HG03457 (cell line): Measurements from ENCODE around the gene UNC119B.
"Not testable (repeated sequence)": the region's sequence is repeated elsewhere in the genome, so short reads cannot be mapped to it uniquely, and the experiment has no call there.

Source experiments
- ATAC-seq: cut with Tn5 transposase; IDR thresholded peaks from one replicate; pipeline ENCODE4 v1.9.1; 2021; ENCODE audit warnings: moderate number of reproducible peaks; ENCODE audit not compliant: unreplicated experiment

Gene UNC119B

DNA sequence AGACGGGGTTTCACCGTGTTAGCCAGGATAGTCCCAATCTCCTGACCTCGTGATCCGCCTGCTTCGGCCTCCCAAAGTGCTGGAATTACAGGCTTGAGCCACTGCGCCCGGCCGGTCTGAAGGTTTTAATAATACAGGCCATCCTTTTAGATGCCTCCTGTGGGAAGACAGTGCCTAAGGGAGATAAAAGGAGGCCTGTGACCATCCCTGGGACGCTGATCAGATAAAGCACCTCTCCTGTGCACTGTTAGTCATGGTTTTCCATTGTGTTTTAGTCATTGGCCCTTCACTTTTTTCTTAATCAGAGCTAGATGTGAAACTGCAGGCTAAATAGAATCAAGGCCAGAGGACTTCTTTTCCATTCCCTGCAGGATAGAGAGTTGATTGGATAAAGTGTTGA is 7.8 kb downstream of the UNC119B start:
- ATAC-seq = no peak

DNA sequence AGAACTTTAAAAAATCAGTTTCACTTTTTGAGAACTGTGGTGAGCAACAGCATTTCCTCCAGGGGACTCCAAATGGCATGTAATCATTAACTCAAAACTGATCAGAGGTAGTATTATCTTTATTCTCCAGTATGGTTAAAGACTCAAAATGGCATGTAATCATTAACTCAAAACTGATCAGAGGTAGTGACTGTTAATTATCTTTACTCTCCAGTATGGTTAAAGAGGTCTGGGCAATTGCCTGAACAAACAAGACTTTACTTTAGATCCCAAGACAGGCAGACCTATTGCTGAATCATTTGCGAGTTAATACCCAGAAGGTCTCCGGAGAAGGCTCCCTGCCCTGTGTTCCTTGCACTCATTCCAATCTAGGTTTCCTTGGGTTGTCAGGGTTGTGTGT is 8.8 kb downstream of the UNC119B start:
- ATAC-seq = no peak

DNA sequence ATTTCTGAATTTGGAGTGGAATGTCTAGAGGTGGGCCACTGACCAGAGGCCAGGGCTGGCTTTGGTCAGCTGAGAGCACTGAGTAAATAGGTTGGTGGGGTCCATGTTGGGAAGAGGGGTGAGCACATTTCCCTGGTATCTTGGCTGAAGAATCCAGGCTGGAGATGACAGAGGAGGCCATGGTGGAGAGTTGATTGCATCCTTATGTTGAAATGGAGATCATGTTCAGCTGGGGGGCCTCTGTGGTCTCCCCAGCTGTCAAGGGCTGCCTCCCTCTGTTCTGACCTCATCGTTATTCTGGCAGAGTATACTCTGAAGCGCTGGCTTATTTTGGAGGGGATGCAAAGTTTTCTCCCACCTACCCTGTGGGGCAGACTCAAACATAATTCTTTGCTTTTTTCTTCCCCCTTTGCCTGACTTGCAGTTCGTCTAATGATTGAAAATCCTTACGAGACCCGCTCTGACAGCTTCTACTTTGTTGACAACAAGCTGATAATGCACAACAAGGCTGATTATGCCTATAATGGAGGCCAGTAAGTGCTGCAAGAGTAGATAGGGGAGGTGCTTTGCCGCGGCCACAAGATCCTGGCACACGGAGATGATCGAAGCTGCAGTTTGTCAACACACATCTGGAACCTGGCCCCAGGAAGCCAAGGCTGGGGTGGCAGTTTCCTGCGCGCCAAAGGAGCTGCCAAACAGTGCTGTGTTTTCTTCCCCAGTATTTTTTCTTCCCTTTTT is 9.4 kb downstream of the UNC119B start:
- ATAC-seq = no peak

DNA sequence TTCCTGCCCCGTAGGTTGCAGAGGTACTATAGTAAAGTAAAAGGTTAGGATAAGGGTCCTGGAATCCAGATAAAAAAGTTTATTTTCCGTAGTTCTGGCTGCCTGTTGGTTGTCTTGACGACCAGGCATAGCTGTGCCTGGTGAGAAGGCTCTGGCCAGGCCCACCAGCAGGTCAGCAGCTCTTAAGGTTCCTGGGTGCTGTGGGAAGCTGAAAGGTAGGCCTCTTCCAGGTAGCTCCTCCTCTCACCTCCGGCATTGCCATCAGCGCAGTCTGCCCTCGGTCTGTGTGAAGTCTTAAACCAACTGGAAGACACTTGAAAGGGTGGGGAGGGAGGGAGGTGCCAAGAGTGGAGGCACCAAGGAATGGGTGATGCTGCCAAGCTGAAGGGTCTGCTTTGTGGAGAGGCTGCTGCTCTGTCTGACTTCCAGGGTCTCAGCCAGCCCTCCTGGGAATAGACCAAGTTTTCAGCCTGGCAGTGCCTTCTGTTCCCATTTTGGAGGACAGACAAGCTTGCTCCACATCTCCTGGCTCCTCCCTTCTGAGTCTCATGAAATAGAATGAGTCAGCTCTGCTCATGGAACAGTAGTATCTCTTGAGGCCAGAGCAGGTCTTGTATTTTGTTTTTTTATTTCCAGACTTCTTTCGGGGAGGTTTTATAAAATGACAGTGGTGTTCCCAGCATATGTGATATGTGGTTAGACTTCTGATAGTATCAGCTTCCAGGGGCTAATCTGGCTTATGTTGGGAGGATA is 10.2 kb downstream of the UNC119B start:
- ATAC-seq = no peak

DNA sequence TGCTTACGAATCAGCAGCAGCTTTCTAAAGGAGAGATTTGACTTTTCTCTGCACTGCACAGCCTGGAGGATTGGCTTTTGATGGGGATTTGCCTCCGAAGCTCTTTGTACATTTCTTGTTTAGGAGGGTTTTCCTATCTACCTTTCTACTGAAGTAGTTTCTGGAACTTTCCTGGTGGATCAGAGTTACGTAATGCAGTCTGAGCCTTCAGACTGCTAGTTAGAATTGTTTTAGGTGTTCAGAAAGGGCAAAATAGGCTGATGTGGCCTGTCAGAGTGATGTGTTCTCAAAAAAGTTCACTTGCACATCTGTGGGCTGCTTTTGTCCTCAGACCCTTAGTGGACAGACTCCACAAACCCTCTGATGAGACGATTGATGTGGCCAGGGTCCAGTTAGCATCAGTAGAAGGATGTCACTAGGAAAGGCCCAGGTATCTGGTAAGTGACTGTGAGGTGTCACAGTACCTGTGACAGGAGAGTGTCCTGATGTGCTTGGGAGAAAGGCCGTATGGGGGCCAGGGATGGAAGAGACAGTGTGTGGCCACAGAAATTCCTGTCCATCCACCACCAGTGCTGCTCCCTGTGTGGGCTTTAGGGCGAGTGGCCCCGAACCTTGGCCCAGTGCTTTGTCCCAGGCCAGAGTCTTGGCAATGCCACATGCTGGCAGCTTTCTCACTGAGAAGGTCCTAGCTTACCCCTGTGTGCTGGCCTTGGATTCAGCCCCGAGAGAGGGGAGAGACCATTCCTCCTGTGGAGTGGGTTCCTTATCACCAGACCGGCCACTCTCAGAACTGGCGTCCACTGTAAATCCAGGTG is 10.9 kb downstream of the UNC119B start:
- ATAC-seq = no peak

DNA sequence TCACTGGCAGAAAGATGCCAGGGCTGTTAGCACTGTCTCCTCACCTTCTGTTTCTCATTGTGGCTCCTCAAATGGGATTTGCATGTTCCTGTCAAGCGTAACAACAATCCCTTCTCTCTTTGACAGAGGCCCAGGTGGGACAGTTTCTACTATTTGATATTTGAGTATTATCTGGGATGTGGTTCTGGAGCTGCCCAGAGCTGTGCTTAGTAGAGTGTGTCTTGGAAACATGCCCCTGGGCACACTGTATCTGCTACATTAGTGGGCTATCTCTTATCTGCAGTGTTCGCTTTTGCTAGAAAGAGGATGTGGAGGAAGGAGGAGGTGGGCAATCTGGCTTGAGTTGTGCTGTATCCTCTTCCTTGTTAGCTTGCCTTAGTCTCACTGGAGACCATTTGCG is 11.6 kb downstream of the UNC119B start:
- no peak for ATAC-seq

DNA sequence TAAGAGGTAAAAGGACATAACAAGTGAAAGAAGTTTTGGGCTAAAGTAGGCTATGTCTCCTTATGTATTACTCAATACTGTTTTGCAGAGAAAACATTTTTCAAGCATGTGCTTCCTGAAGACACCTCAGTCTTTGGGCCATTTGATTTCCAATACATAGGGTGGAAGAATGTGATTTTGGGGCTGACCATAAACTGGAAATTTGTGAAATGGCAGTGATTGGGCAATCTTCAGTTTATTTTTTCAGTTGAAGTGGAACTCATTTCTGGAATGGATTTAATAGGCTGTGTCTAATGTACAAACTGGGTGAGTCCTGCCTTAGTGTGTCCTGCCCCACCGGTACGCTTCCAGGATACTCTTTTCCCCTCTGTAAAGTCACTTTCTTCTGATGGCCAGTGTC is 12.5 kb downstream of the UNC119B start:
- no peak for ATAC-seq

DNA sequence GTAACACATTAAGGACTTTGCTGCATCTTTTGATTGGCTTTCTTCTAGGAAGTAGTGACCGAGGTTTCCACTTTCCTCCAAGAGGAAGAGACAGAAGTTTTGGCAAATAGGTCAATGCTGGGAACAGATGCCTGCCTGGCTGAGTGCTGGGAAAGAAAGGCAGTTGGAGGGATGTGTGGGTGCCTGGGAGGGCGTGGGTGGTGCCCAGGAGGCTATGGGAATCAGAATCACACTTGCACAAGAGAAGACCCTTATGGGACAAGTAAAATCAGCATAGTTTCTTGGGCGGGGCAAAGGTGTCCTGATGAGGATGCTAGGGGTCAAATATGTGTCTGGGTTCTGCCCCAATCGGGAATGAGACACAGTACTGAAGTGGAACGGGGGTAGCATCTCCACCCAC is 14.5 kb downstream of the UNC119B start:
- no peak for ATAC-seq

DNA sequence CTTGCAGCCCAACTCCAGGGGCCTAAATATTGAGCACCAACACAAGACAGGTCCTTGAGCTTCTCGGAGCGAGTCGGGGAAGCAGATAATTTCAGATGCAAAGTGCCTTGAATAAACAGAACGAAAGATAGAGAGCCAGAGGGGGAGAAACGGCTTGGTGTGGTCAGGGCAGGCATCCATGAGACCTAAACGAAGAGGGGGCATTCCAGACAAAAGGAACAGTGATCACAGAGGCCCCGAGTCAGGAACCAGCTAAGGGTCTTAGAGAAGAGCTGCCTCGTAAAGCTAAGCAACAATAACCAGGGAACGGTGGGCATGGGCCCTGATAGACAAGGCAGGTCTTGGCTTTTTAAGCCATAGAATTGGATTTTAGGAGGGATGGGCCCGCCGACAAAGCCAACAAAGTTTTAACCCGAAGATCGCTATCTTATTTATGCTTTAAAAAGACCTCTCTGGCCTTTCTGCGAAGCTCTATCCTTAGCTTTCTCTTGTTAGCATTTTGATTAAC is 14.9 kb downstream of the UNC119B start:
- no peak for ATAC-seq

DNA sequence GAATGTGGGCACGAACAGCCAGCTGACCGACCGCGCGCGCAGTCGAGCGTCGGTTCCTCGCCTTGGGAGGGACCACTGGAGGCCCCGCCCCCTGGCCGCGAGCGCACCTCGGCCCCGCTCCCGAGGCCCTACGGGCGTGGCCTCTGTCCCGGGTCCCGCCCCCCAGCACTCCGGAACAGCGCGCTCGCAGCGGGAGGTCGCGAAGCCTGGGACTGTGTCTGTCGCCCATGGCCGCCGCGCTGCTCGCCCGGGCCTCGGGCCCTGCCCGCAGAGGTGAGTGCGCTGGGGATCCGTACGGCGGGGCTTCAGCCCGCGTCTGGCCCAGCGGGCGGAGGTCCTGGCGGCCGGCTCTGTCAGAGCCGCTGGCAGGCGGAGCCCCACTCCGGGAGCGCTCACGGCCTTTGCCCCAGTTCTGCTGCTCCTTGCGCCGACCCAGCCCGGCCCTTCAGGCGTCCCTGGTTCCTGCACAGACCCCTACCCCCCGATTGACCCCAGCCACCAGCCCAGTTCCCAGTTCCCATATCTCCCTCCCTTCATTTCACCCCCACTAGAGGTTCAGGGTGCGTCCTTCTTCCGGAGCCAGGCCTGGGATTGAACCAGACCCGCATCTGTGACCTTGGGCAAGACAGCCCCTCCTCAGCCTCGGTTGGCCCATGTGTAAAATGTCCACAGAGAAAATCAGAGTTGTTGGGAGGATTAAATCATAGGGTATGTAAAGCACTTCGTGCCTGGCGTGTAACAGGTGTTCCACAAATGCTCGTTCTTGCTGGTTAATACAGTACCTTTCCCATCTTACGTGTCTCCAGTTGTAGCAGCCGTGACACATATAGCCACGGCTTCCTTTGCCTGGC is 15.6 kb downstream of the UNC119B start, which contains the start of gene ACADS:
Gene ACADS (plus strand): TSS at position 168 of the 851 bp plus-strand sequence. CDS start 60 bp downstream, at position 228.
- peak; percentile 86 for ATAC-seq

DNA sequence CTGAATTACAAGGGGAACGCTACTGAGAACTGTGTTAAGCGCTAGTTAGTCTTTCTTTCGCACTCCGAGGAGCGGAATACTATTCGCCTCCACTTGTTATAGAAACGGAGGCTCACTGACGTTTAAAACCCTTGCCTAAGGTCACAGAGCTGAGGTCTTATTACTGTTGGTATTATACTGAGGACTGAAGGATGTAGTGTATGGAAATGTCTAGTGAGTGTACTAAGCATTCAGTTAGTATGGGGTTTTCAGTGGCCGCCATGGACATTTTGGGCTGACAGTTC is 16.2 kb downstream of the UNC119B start:
- no peak for ATAC-seq

DNA sequence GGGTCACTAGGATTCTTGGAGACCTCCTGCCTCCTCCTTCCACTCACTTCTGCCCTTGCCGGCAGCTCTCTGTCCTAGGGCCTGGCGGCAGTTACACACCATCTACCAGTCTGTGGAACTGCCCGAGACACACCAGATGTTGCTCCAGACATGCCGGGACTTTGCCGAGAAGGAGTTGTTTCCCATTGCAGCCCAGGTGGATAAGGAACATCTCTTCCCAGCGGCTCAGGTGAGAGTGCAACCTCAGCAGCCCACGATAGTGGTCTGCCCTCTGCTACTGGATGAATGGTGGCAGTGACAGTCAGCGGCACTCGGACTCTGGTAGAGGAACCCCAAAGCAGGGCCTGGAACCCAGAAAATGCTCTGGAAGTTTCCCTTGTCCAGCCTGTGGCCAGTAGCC is 16.7 kb downstream of the UNC119B start:
- ATAC-seq = no peak

DNA sequence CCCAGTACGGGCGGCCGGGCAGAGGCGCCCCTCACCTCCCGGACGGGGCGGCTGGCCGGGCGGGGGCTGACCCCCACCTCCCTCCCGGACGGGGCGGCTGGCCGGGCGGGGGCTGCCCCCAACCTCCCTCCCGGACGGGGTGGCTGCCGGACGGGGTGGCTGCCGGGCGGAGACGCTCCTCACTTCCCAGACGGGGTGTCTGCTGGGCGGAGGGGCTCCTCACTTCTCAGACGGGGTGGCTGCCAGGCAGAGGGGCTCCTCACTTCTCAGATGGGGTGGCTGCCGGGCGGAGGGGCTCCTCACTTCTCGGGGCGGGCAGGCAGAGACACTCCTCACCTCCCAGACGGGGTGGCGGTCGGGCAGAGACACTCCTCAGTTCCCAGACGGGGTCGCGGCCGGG is 21.9 kb downstream of the UNC119B start:
- not testable (repeated sequence) for ATAC-seq

DNA sequence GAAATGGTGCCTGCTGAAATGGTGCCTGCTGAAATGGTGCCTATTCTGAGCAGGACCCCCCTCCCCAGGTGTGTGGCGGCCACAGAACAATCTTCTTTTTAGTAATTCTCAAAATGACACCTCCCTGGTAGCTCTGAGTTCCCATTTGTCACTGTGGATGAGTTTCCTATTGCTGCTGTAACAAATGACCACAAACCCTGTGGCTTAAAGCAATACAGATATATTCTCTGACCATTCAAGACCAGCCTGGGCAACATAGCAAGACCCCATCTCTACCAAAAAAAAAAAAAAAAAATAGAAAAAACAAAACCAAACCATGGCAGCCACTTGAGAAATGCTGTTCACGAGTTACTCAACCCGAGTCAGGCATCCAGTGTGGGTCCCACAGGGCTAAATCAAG is 23.3 kb downstream of the UNC119B start:
- no peak for ATAC-seq

DNA sequence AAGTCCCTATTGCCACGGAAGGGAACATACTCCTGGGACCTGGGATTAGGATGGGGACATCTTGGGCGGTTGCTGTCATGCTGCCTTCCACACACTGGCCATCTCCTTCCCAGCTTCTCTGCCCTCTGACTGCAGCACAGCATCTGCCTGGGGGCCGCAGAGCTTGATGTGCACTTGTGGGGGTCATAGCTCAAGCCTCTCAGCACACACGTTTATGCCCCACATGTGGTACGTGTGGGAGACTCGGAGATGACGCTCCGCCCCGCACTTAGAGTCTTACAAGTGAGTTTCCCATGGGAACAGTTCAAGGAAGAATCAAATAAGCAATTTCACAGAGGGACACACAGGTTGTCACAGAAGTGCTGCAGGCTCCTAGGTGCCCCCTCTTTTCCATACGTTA is 24.0 kb downstream of the UNC119B start:
- ATAC-seq = no peak

DNA sequence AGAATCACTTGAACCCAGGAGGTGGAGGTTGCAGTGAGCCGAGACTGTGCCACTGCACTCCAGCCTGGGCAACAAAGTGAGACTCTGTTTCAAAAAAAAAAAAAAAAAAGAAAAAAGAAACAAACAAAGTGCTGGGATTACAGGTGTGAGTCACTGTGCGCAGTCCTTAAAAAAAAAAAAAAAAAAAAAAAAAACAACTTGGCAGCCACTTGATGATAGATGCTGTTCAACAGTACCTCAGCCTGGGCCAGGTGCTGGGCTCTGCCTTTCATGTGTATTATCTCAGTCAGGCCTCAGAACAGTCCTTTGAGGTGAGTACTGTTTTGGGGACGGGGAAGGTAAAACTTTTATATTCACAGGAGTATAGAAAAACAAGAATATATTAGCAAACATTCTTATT is 24.9 kb downstream of the UNC119B start:
- no peak for ATAC-seq

DNA sequence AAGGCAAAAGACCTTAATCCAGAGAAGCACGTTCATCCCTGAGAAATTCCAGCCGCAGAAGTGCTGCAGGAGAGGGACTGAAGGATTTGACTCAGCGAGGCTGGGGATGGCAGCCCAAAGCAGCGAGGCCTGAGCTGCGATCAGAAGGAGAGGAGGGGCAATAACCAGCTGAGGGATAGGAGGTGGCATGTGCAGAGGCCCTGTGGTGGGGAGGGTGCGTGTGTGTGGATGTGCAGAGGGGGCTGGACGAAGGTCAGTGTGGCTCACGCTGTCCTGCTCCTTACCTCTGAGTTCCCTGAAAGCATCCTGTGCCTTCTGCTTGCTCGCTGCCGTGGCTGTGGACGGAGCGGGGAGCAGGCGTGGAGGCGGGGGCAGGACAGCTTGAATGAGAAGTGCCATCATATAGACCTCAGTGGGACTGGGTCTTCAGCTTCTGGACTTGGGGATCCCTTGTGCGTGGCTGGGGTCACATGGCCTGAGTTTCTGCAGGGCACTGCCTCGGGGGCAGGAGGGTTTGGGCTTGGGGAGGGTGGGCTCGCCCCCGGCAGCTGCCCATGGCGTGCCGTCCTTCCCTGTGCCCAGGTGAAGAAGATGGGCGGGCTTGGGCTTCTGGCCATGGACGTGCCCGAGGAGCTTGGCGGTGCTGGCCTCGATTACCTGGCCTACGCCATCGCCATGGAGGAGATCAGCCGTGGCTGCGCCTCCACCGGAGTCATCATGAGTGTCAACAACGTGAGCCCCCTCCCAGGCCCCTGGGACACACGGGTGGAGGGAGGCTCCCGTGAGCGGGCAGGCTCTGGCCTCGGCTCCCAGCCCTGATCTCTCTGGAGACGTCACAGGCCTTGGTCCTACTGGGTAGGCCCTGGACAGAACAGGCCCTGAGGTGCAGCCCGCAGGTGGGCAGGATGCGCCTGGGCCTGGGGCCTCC is 26.4 kb downstream of the UNC119B start:
- ATAC-seq = no peak

DNA sequence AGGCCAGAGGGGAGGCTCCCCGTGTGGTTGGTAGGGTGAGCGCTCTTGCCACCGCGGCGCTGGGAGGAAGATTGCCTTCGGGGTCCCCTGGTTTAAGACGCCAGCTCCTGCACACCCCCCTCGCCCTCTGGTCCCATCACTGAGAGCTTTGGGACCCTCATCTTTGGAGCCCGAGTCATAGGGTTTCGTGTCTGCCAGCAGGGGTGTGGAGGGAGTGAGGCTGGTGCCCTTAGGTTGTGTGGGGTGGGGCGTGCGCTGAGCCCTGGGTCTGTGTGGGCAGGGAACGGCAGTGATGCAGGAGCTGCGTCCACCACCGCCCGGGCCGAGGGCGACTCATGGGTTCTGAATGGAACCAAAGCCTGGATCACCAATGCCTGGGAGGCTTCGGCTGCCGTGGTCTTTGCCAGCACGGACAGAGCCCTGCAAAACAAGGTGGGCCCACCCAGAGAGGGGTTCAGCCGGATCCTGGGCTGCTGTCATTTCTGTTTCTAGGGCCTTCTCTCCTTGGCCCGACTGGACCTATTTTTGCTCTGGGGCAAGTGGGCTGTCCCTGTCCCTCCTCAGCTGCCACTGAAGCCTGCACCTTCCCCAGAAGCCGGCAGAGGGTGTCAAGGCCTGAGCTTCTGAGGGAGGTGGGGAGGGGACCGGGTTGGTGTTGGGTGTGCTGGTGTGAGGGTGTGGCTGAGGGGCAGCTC is 27.4 kb downstream of the UNC119B start:
- ATAC-seq = no peak
